Astrocyte (in vitro differentiated cells and primary cell): ENCODE data around the gene PCDHA2. TPM values are rescaled to one million over a fixed set of nuclear protein-coding genes. Genes with fewer than 3 reads are reported as not detected.
"Not testable (repeated sequence)": the region's sequence is repeated elsewhere in the genome, so short reads cannot be mapped to it uniquely, and the experiment has no call there.

ENCODE experiments used
- DNase-seq: peaks from one replicate; pipeline ENCODE4 v3.0.0-alpha.2; 2010; ENCODE audit warnings: low read depth
- FAIRE-seq: peaks from 2 replicates; lab custom pipeline; 2011; peaks lifted over from hg19 to GRCh38; lab: Jason Lieb, UNC
- H2AFZ ChIP-seq: 2 replicates; pipeline ENCODE4 v1.6.0; 2012; ENCODE audit warnings: low read depth, low read length, inconsistent platforms
- H3K27ac ChIP-seq: 2 replicates; pipeline ENCODE4 v1.5.1; 2011; ENCODE audit warnings: low read depth, low read length, inconsistent platforms
- H3K27me3 ChIP-seq: 2 replicates; pipeline ENCODE4 v1.6.0; 2011; ENCODE audit warnings: low read length, inconsistent platforms; ENCODE audit not compliant: insufficient read depth
- H3K36me3 ChIP-seq: 2 replicates; pipeline ENCODE4 v1.5.1; 2011; ENCODE audit warnings: low read length, inconsistent platforms; ENCODE audit not compliant: insufficient read depth
- H3K4me1 ChIP-seq: 2 replicates; pipeline ENCODE4 v1.5.1; 2011; ENCODE audit warnings: low read length, inconsistent platforms; ENCODE audit not compliant: insufficient read depth
- H3K4me2 ChIP-seq: 2 replicates; pipeline ENCODE4 v1.6.0; 2012; ENCODE audit warnings: low read length, inconsistent platforms
- H3K4me3 ChIP-seq: 2 replicates; pipeline ENCODE4 v1.5.1; 2011; ENCODE audit warnings: low read depth, mild to moderate bottlenecking, low read length, inconsistent platforms; ENCODE audit not compliant: insufficient read depth
- H3K79me2 ChIP-seq: 2 replicates; pipeline ENCODE4 v1.6.0; 2012; ENCODE audit warnings: mild to moderate bottlenecking, low read length, inconsistent platforms; ENCODE audit not compliant: insufficient read depth
- H3K9ac ChIP-seq: 2 replicates; pipeline ENCODE4 v1.6.0; 2012; ENCODE audit warnings: mild to moderate bottlenecking, low read length, inconsistent platforms
- H3K9me3 ChIP-seq: 2 replicates; pipeline ENCODE4 v1.5.1; 2012; ENCODE audit warnings: low read depth, mild to moderate bottlenecking, low read length, inconsistent platforms; ENCODE audit not compliant: insufficient read depth
- H4K20me1 ChIP-seq: 2 replicates; pipeline ENCODE4 v1.6.0; 2012; ENCODE audit warnings: low read length, inconsistent platforms; ENCODE audit not compliant: insufficient read depth
- H3K27ac Mint-ChIP-seq: one replicate; pipeline ENCODE4 v1.8.0; 2021; ENCODE audit warnings: mild to moderate bottlenecking, mixed read lengths; ENCODE audit not compliant: unreplicated experiment
- H3K27me3 Mint-ChIP-seq: one replicate; pipeline ENCODE4 v1.8.0; 2021; ENCODE audit warnings: low read depth, mixed read lengths; ENCODE audit not compliant: unreplicated experiment
- H3K36me3 Mint-ChIP-seq: one replicate; pipeline ENCODE4 v1.8.0; 2021; ENCODE audit warnings: low read depth, mixed read lengths; ENCODE audit not compliant: unreplicated experiment
- H3K4me1 Mint-ChIP-seq: one replicate; pipeline ENCODE4 v1.8.0; 2021; ENCODE audit warnings: low read depth, mixed read lengths; ENCODE audit not compliant: unreplicated experiment
- H3K4me3 Mint-ChIP-seq: one replicate; pipeline ENCODE4 v1.8.0; 2021; ENCODE audit warnings: mild to moderate bottlenecking, moderate library complexity, mixed read lengths; ENCODE audit not compliant: unreplicated experiment
- H3K9me3 Mint-ChIP-seq: one replicate; pipeline ENCODE4 v1.8.0; 2021; ENCODE audit warnings: mild to moderate bottlenecking, mixed read lengths; ENCODE audit not compliant: unreplicated experiment
- CTCF ChIP-seq: IDR thresholded peaks from 2 replicates; pipeline ENCODE4 v1.5.1; 2011; ENCODE audit warnings: low read depth, mild to moderate bottlenecking, inconsistent platforms, low read length, moderate library complexity; ENCODE audit not compliant: insufficient read depth
- total RNA-seq: library from RNA; stranded (reverse); gene quantifications from 2 replicates; pipeline ENCODE4 v1.2.1, GENCODE V29; 2021

The PCDHA2 gene
- total RNA-seq, 1 donor from 2014 or later = 2.3 TPM

GRCh38 chr5:140785905-140786686 is 8.6 kb upstream of the PCDHA2 start, which contains the start of gene PCDHA1:
TSS of gene PCDHA1 (plus strand) at chr5:140786140.
- Mint-ChIP-seq H3K36me3 (peaks cover 5% of the 10 kb centered on the region), H3K4me1 (no peaks in the 10 kb centered on the region), H3K27me3 (no peaks in the 10 kb centered on the region), H3K27ac (no peak within 1 kb of the TSS), H3K9me3 (peaks cover 29% of the 10 kb centered on the region), H3K4me3 (no peak within 1 kb of the TSS)
- H3K27me3 ChIP-seq = no peaks in the 10 kb centered on the region
- no peaks in the 10 kb centered on the region for H3K4me1 ChIP-seq
- no peak within 1 kb of the TSS for H3K9ac ChIP-seq
- H3K36me3 ChIP-seq = no peaks in the 10 kb centered on the region
- FAIRE-seq = no peak
- no peaks in the 10 kb centered on the region for H4K20me1 ChIP-seq
- H2AFZ ChIP-seq = no peak within 1 kb of the TSS
- H3K4me3 ChIP-seq = no peak within 1 kb of the TSS
- peaks cover 18% of the 10 kb centered on the region for H3K9me3 ChIP-seq
- TF ChIP-seq CTCF = no peak
- H3K79me2 ChIP-seq = no peaks in the 10 kb centered on the region
- H3K4me2 ChIP-seq = no peak within 1 kb of the TSS
- no peak within 1 kb of the TSS for H3K27ac ChIP-seq
- DNase-seq = no peak

GRCh38 chr5:140787422-140787821 is 7.2 kb upstream of the PCDHA2 start:
- H3K4me3 Mint-ChIP-seq, H2AFZ ChIP-seq, H4K20me1 ChIP-seq, H3K36me3 ChIP-seq, H3K27ac ChIP-seq, H3K4me2 ChIP-seq, H3K4me1 ChIP-seq, H3K4me1 Mint-ChIP-seq, H3K9ac ChIP-seq, H3K36me3 Mint-ChIP-seq, H3K27me3 Mint-ChIP-seq, H3K27ac Mint-ChIP-seq, H3K4me3 ChIP-seq, H3K27me3 ChIP-seq, FAIRE-seq, H3K79me2 ChIP-seq, DNase-seq: not testable (repeated sequence)
- peaks cover 14% of the 10 kb centered on the region for H3K9me3 ChIP-seq
- H3K9me3 Mint-ChIP-seq = peaks cover 28% of the 10 kb centered on the region

- not testable (repeated sequence) for H3K4me2 ChIP-seq, H3K36me3 ChIP-seq, H3K27ac Mint-ChIP-seq, H3K4me3 ChIP-seq, H3K27me3 Mint-ChIP-seq, H3K9ac ChIP-seq, H4K20me1 ChIP-seq, FAIRE-seq, H3K27ac ChIP-seq, H3K36me3 Mint-ChIP-seq, H2AFZ ChIP-seq, H3K4me3 Mint-ChIP-seq, DNase-seq, H3K4me1 ChIP-seq, H3K79me2 ChIP-seq, H3K27me3 ChIP-seq, H3K4me1 Mint-ChIP-seq
- H3K9me3 ChIP-seq = peaks cover 14% of the 10 kb centered on the region
- H3K9me3 Mint-ChIP-seq = peaks cover 22% of the 10 kb centered on the region
These were observed 6.7 kb upstream of the PCDHA2 start for GRCh38 chr5:140787849-140788504.
